IMR-90 (cell line): ENCODE results near the gene EDC4. TPM values are rescaled to one million over a fixed set of nuclear protein-coding genes. Genes with fewer than 3 reads are reported as not detected.

Experiments used
- ATAC-seq: fragments of 200-7000 bp; cut with Tn5 transposase; 2 replicates; pipeline ENCODE4 v1.9.1; 2020; ENCODE audit warnings: low read depth, mild to moderate bottlenecking, moderate library complexity
- BruUV-seq: library from RNA; stranded (reverse); fragments of 400-500 nt; replicated peaks from 2 replicates; lab custom pipeline; 2021; lab: Mats Ljungman, UMichigan
- CTCF ChIA-PET: fragments of 300-600 bp; formaldehyde crosslinking; extraction: SDS; loops from one replicate; lab custom pipeline; 2021; ENCODE audit warnings: antibody characterized with exemption; lab: Yijun Ruan, JAX
- POLR2A ChIA-PET: fragments of 300-600 bp; sonication (Branson Sonifier 250); formaldehyde crosslinking; loops from one replicate; lab custom pipeline; 2022; ENCODE audit warnings: antibody characterized with exemption; ENCODE audit not compliant: unreplicated experiment; lab: Charles Lee
- DNase-seq: peaks from one replicate; pipeline ENCODE4 v3.0.0; 2013
- H2AFZ ChIP-seq: replicated peaks from 2 replicates; pipeline ENCODE3; 2013; ENCODE audit warnings: low read length, mild to moderate bottlenecking; ENCODE audit not compliant: poor library complexity
- H2AK5ac ChIP-seq: 2 replicates; pipeline ENCODE4 v1.6.1; 2013; ENCODE audit warnings: low read depth, low read length, inconsistent platforms
- H2AK9ac ChIP-seq: replicated peaks from 2 replicates; pipeline ENCODE3; 2013; ENCODE audit warnings: mild to moderate bottlenecking, low read depth, low read length, moderate library complexity; ENCODE audit not compliant: poor library complexity
- H2BK120ac ChIP-seq: 2 replicates; pipeline ENCODE4 v1.6.1; 2013; ENCODE audit warnings: low read depth, low read length, inconsistent platforms
- H2BK15ac ChIP-seq: 3 replicates; pipeline ENCODE4 v1.6.1; 2013; ENCODE audit warnings: low read depth, low read length, inconsistent platforms
- H2BK20ac ChIP-seq: 2 replicates; pipeline ENCODE4 v1.6.1; 2013; ENCODE audit warnings: low read depth, mild to moderate bottlenecking, inconsistent platforms, low read length, moderate library complexity
- H2BK5ac ChIP-seq: 2 replicates; pipeline ENCODE4 v1.6.1; 2013; ENCODE audit warnings: mild to moderate bottlenecking, low read depth, low read length, inconsistent platforms; ENCODE audit not compliant: poor library complexity, severe bottlenecking
- H3K14ac ChIP-seq: replicated peaks from 2 replicates; pipeline ENCODE4 v1.6.1; 2013; ENCODE audit warnings: low read depth, low read length, inconsistent platforms
- H3K18ac ChIP-seq: 2 replicates; pipeline ENCODE4 v1.6.1; 2013; ENCODE audit warnings: low read depth, low read length, control low read depth
- H3K23ac ChIP-seq: 2 replicates; pipeline ENCODE4 v1.6.1; 2013; ENCODE audit warnings: low read depth, low read length, inconsistent platforms
- H3K27ac ChIP-seq: 2 replicates; pipeline ENCODE4 v1.5.1; 2013; ENCODE audit warnings: mild to moderate bottlenecking, control low read depth, low read length; ENCODE audit not compliant: insufficient read depth
- H3K27me3 ChIP-seq: 2 replicates; pipeline ENCODE4 v1.6.1; 2013; ENCODE audit warnings: low read length; ENCODE audit not compliant: control insufficient read depth, insufficient read depth
- H3K36me3 ChIP-seq: 2 replicates; pipeline ENCODE4 v1.6.1; 2013; ENCODE audit warnings: low read length, mixed read lengths; ENCODE audit not compliant: control insufficient read depth, insufficient read depth
- H3K4ac ChIP-seq: 2 replicates; pipeline ENCODE4 v1.6.1; 2013; ENCODE audit warnings: low read depth, low read length, inconsistent platforms
- H3K4me1 ChIP-seq: 2 replicates; pipeline ENCODE4 v1.6.1; 2013; ENCODE audit warnings: low read length, mixed read lengths; ENCODE audit not compliant: control insufficient read depth, insufficient read depth
- H3K4me2 ChIP-seq: 2 replicates; pipeline ENCODE4 v1.6.1; 2013; ENCODE audit warnings: low read depth, mild to moderate bottlenecking, control low read depth, low read length, moderate library complexity
- H3K4me3 ChIP-seq: 2 replicates; pipeline ENCODE4 v1.5.1; 2013; ENCODE audit warnings: low read depth, mild to moderate bottlenecking, control low read depth, low read length, moderate library complexity; ENCODE audit not compliant: insufficient read depth
- H3K56ac ChIP-seq: 2 replicates; pipeline ENCODE4 v1.6.1; 2013; ENCODE audit warnings: low read length, inconsistent platforms; ENCODE audit not compliant: insufficient read depth; ENCODE audit errors: extremely low read depth
- H3K79me1 ChIP-seq, 2 experiments: 2 replicates each; pipeline ENCODE4 v1.6.1; 2013; ENCODE audit warnings: low read length in 2 of 2, inconsistent platforms in 1 of 2, low read depth in 1 of 2
- H3K9ac ChIP-seq: 2 replicates; pipeline ENCODE4 v1.6.1; 2013; ENCODE audit warnings: low read depth, low read length, control low read depth
- H3K9me1 ChIP-seq: 2 replicates; pipeline ENCODE4 v1.6.1; 2013; ENCODE audit warnings: low read length, inconsistent platforms; ENCODE audit not compliant: insufficient read depth
- H3K9me3 ChIP-seq: 2 replicates; pipeline ENCODE4 v1.6.1; 2013; ENCODE audit warnings: low read length; ENCODE audit not compliant: control insufficient read depth, insufficient read depth
- H4K20me1 ChIP-seq: 2 replicates; pipeline ENCODE4 v1.6.1; 2013; ENCODE audit warnings: low read length, inconsistent platforms; ENCODE audit not compliant: insufficient read depth
- H4K5ac ChIP-seq: 2 replicates; pipeline ENCODE4 v1.6.1; 2013; ENCODE audit warnings: mild to moderate bottlenecking, low read depth, low read length, control low read depth
- H4K8ac ChIP-seq, 2 experiments: 2 replicates each; pipeline ENCODE4 v1.6.1; 2013; ENCODE audit warnings: low read depth in 2 of 2, low read length in 2 of 2, control low read depth in 1 of 2, inconsistent platforms in 1 of 2
- H4K91ac ChIP-seq: 2 replicates; pipeline ENCODE4 v1.6.1; 2013; ENCODE audit warnings: low read depth, low read length, inconsistent platforms; ENCODE audit not compliant: insufficient read depth
- CHD1 ChIP-seq: IDR thresholded peaks from 2 replicates; pipeline ENCODE4 v1.6.1; 2012; ENCODE audit warnings: low read depth, low read length, improper control_type of control experiment
- CTCF ChIP-seq: conservative IDR thresholded peaks from 2 replicates; pipeline ENCODE4 v1.5.1; 2012; ENCODE audit warnings: mild to moderate bottlenecking, low read depth, low read length, improper control_type of control experiment
- ELK1 ChIP-seq: fragments of 150-350 bp; IDR thresholded peaks from 2 replicates; pipeline ENCODE4 v1.6.1; 2016; ENCODE audit warnings: low read depth, mild to moderate bottlenecking, low read length, moderate library complexity, borderline replicate concordance
- FOS ChIP-seq: fragments of 150-350 bp; IDR thresholded peaks from 2 replicates; pipeline ENCODE4 v1.6.1; 2016; ENCODE audit warnings: low read depth, low read length
- MAZ ChIP-seq: IDR thresholded peaks from 2 replicates; pipeline ENCODE4 v1.6.1; 2012; ENCODE audit warnings: low read depth, mild to moderate bottlenecking, low read length, improper control_type of control experiment, moderate library complexity, borderline replicate concordance
- POLR2A ChIP-seq: IDR thresholded peaks from 2 replicates; pipeline ENCODE4 v1.6.1; 2012; ENCODE audit warnings: mild to moderate bottlenecking, low read depth, low read length
- RCOR1 ChIP-seq: IDR thresholded peaks from 2 replicates; pipeline ENCODE4 v1.6.1; 2012; ENCODE audit warnings: mild to moderate bottlenecking, low read length, improper control_type of control experiment; ENCODE audit not compliant: insufficient replicate concordance
- SMC3 ChIP-seq: fragments of 150-350 bp; IDR thresholded peaks from 2 replicates; pipeline ENCODE4 v1.6.1; 2016; ENCODE audit warnings: low read depth, mild to moderate bottlenecking, antibody characterized with exemption, low read length, moderate library complexity
- WGBS, 2 experiments: methylation state at CpG; one replicate each; pipeline versions ENCODE4 v1.1.5 to v1.1.7; 2013; ENCODE audit warnings: missing lambda C conversion rate in 2 of 2; ENCODE audit not compliant: insufficient read length in 1 of 2; ENCODE audit errors: extremely low coverage in 2 of 2; 5-methylcytosine and 5-hydroxymethylcytosine counted together
- dilution Hi-C: fragments of 300-500 bp; cut with HindIII; formaldehyde crosslinking; loops from one replicate; pipeline ENCODE4 v1.14.3; 2018; ENCODE audit warnings: low sequenced_read_pairs; ENCODE audit not compliant: unreplicated experiment
- in situ Hi-C: fragments of 300-500 bp; cut with MboI; formaldehyde crosslinking; loops from 3 replicates; pipeline ENCODE4 v1.14.3; 2019; ENCODE audit warnings: low sequenced_read_pairs, inconsistent platforms, mixed read lengths
- intact Hi-C: fragments of 100-400 bp; cut with micrococcal nuclease; formaldehyde crosslinking; loops from 2 replicates; pipeline ENCODE4 v1.10.0; 2022
- polyA plus RNA-seq, 3 experiments: library from polyadenylated mRNA; depleted of rRNA; stranded (reverse); fragments of >200 nt; gene quantifications; 2 replicates each; pipeline ENCODE4 v1.2.3, GENCODE V29; 2012; ENCODE audit warnings: low replicate concordance in 1 of 3
- total RNA-seq: library from RNA; depleted of rRNA; stranded (reverse); fragments of >200 nt; gene quantifications from 2 replicates; pipeline ENCODE4 v1.2.3, GENCODE V29; 2012
- TF ChIP-seq, protein P1 (sequence below): fragments of 150-350 bp; IDR thresholded peaks from 2 replicates; pipeline ENCODE4 v1.6.1; 2017; ENCODE audit warnings: mild to moderate bottlenecking, antibody characterized with exemption, low read length, low read depth

Gene EDC4
- total and polyA plus RNA-seq, 2 of the 4 experiments (the other 2 are of a cell fraction) = 33.2 to 64.0 TPM

DNA sequence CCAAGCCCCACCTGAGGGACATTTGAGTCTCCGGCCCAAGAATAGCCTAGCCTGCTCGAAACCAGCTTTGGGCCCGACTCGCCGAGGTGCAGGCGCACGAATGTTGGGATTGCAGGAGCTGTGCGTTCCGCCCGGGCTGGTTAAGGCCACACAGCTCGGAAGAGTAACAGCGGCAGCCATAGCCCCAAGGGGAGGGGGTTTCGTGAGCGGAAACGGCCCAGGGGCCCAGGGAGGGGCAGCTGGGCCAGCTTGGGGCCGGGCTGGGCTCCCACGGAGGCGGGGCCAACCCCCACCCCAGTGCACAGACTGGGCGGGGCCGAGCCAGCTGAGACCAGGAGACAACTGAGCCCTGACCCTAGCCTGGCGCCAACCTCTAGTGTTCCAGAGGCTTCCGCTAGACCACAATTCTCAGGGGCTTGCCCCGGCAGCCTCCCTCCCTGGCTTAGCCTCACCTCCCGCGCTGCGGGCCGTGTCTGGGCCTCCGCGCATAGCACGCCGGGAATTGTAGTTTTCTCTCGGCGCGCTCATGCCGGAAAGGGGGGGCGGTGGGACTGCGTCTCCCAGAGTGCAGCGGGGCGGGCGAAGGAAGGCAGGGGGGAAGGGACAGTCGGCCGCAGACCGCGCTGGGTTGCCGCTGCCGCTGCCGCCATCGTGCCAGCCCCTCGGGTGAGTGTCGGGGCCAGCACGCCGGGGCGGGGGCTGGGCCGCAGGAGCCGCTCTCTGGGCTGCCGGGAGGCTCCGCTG is 26.4 kb upstream of the EDC4 start, which contains the start of gene NUTF2 (continued):
- TF ChIP-seq MAZ (peak; percentile 92; the same call in 1 of the 2 replicates), CHD1 (no peak)

DNA sequence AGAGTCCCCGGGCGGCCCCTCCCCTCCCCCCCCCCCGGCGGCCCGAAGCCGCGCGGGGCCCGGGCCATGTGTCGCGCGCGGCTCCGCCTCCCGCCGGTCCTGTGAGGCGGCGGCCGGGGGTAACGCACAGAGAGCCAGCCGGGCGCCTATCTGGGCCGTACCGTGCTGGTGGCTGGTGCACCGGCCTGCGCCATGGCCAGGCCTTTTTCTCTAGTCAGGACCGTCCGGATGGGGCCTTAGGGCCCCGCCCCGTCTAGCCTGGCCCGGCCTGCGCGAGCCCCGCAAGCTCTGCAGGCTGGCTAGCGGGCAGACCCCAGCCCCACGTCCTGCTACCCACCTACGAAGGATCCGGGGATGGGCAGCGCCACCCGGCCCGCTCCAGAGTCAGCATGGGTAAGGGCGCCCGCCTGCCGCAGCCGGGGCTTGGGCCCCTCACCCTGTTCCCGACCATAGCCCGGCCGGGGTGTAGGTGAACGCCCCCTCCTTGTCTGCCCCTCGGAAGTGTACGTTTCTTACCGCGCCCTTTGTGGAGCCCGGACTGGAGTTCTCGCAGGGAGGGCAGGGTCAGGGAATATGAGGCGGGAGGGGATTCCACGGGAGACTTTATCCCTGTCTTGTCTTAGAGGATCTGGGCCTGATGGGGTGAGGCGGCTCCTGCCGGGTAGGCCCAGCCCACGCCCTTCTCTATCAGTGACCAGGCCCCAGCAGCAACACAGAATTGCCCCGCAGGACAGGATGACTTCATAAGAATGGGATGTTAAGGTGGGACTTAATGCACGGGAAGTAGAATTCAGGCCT is 25.6 kb upstream of the EDC4 start, which contains the start of gene CENPT:
Gene CENPT, minus strand, starts transcription at position 630 of the 798 bp plus-strand sequence. CDS start 13,834 bp downstream, outside the sequence.
- H4K5ac ChIP-seq = peak within 1 kb of the TSS; percentile 61
- peak; percentile 50 for ATAC-seq
- intact Hi-C loops (loop anchor here (2.0 kb wide), 1 partner anchor 26 kb away; the partner anchor contains the start of gene EDC4), in situ Hi-C loops (no loop called here), dilution Hi-C loops (no loop called here)
- peak; percentile 64 for DNase-seq
- peak within 1 kb of the TSS; percentile 91 for H2BK5ac ChIP-seq
- H2BK120ac ChIP-seq = peak within 1 kb of the TSS; percentile 67
- peaks cover 24 to 69% of the 10 kb centered on the region in 2 experiments for H3K79me1 ChIP-seq
- H3K4ac ChIP-seq = peak within 1 kb of the TSS; percentile 92
- peaks cover 17% of the 10 kb centered on the region for H3K9me1 ChIP-seq
- peak within 1 kb of the TSS; percentile 73 for H4K91ac ChIP-seq
- no peak within 1 kb of the TSS; the same call in 1 of the 2 replicates for H2BK20ac ChIP-seq
- H3K14ac ChIP-seq = peak within 1 kb of the TSS; percentile 91
- H2AK5ac ChIP-seq = peak within 1 kb of the TSS; percentile 79
- H3K56ac ChIP-seq = peak within 1 kb of the TSS; percentile 72
- H3K27me3 ChIP-seq = no peaks in the 10 kb centered on the region
- WGBS, 2 experiments = 1% methylated on average over 21 of the region's 62 CpGs; no CpG with 5 or more reads in 1 of the 2 experiments
- peak within 1 kb of the TSS; percentile 98 for H3K27ac ChIP-seq
- peak within 1 kb of the TSS; percentile 53 for H3K4me3 ChIP-seq
- peak within 1 kb of the TSS; percentile 95 for H3K9ac ChIP-seq
- peak within 1 kb of the TSS; percentile 70 for H3K18ac ChIP-seq
- POLR2A ChIA-PET = no interaction called here
- H3K4me2 ChIP-seq = peak within 1 kb of the TSS; percentile 96
- CTCF ChIA-PET = no interaction called here
- TSS peak; percentile 33 for BruUV-seq
- peak within 1 kb of the TSS; percentile 48; the same call in 1 of the 3 replicates for H2BK15ac ChIP-seq
- peak within 1 kb of the TSS; percentile 94 for H2AFZ ChIP-seq
- peak within 1 kb of the TSS; percentile 83 to 95 for H4K8ac ChIP-seq
- H3K4me1 ChIP-seq = peaks cover 13% of the 10 kb centered on the region
- H3K9me3 ChIP-seq = no peaks in the 10 kb centered on the region
- H3K36me3 ChIP-seq = 0 out of 2 replicates have a peak, but pooled peaks cover 2% of the 10 kb centered on the region
- H2AK9ac ChIP-seq = peak within 1 kb of the TSS; percentile 100
- H3K23ac ChIP-seq = peak within 1 kb of the TSS; percentile 76; the same call in 1 of the 2 replicates
- peaks cover 56% of the 10 kb centered on the region for H4K20me1 ChIP-seq
- no peak for TF ChIP-seq RCOR1
- no peak for TF ChIP-seq SMC3
- TF ChIP-seq, protein P1, sequence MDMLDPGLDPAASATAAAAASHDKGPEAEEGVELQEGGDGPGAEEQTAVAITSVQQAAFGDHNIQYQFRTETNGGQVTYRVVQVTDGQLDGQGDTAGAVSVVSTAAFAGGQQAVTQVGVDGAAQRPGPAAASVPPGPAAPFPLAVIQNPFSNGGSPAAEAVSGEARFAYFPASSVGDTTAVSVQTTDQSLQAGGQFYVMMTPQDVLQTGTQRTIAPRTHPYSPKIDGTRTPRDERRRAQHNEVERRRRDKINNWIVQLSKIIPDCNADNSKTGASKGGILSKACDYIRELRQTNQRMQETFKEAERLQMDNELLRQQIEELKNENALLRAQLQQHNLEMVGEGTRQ = no peak
- no peak for TF ChIP-seq FOS
- peak; percentile 65 for TF ChIP-seq POLR2A
- TF ChIP-seq ELK1 = no peak
- no peak for TF ChIP-seq CTCF
